HuH-7 (cell line): Measurements from ENCODE around the gene RAB3B.

Source experiments
- DNase-seq: peaks from one replicate; pipeline ENCODE4 v3.0.0; 2011; ENCODE audit warnings: low spot score

RAB3B gene

GRCh38 chr1:51871351-51871975, 119.0 kb downstream of the RAB3B start:
- DNase-seq: no peak

GRCh38 chr1:51870603-51871350, 119.7 kb downstream of the RAB3B start:
- DNase-seq: no peak

GRCh38 chr1:51867479-51868232, 122.8 kb downstream of the RAB3B start:
- DNase-seq: no peak

GRCh38 chr1:51863384-51863783, 127.1 kb downstream of the RAB3B start:
- DNase-seq: no peak

- no peak for DNase-seq
Observed at GRCh38 chr1:51861669-51862068, 128.8 kb downstream of the RAB3B start.

GRCh38 chr1:51859735-51860134, 130.8 kb downstream of the RAB3B start:
- no peak for DNase-seq

- DNase-seq: no peak
Observed at GRCh38 chr1:51859333-51859732, 131.2 kb downstream of the RAB3B start.

- no peak for DNase-seq
Observed at GRCh38 chr1:51858892-51859291, 131.6 kb downstream of the RAB3B start.
